Left ventricle myocardium inferior (tissue), 1 donor: ENCODE measurements around the gene DSG3. TPM values are rescaled to one million over a fixed set of nuclear protein-coding genes. Genes with fewer than 3 reads are reported as not detected.

Experiments
- DNase-seq: peaks from one replicate; pipeline ENCODE4 v3.0.0-alpha.2; 2020
- H3K27ac ChIP-seq: fragments of 200-600 bp; replicated peaks from 2 replicates; pipeline ENCODE4 v1.8.0; 2021
- H3K27me3 ChIP-seq: fragments of 200-600 bp; 2 replicates; pipeline ENCODE4 v1.8.0; 2021; ENCODE audit warnings: low read depth
- H3K36me3 ChIP-seq: fragments of 200-600 bp; 2 replicates; pipeline ENCODE4 v1.8.0; 2021
- H3K4me1 ChIP-seq: fragments of 200-600 bp; 2 replicates; pipeline ENCODE4 v1.8.0; 2021
- H3K4me3 ChIP-seq: fragments of 200-600 bp; 2 replicates; pipeline ENCODE4 v1.8.0; 2021; ENCODE audit warnings: mild to moderate bottlenecking, moderate library complexity
- H3K9me3 ChIP-seq: fragments of 200-600 bp; replicated peaks from 2 replicates; pipeline ENCODE4 v1.8.0; 2021
- intact Hi-C: fragments of 100-400 bp; cut with micrococcal nuclease; formaldehyde crosslinking; loops from one replicate; pipeline ENCODE4 v1.11.0; 2022
- total RNA-seq: library from RNA; stranded (reverse); fragmentation: NEBNext Ultra II Directional; extraction: Animal tissue kit (Norgen Biotek cat#: 25700); gene quantifications from one replicate; pipeline ENCODE4 v1.2.1, GENCODE V29; 2021
- TF ChIP-seq, protein P1 (sequence below): fragments of 200-600 bp; IDR thresholded peaks from 2 replicates; pipeline ENCODE4 v1.8.0; 2021; ENCODE audit warnings: antibody characterized with exemption, mild to moderate bottlenecking, borderline replicate concordance
- donor health status: DM: no; HTN: yes; CAD: no; lungs with severe emphysema.

Gene DSG3
- total RNA-seq, 1 donor from 2014 or later, result not detected

DNA sequence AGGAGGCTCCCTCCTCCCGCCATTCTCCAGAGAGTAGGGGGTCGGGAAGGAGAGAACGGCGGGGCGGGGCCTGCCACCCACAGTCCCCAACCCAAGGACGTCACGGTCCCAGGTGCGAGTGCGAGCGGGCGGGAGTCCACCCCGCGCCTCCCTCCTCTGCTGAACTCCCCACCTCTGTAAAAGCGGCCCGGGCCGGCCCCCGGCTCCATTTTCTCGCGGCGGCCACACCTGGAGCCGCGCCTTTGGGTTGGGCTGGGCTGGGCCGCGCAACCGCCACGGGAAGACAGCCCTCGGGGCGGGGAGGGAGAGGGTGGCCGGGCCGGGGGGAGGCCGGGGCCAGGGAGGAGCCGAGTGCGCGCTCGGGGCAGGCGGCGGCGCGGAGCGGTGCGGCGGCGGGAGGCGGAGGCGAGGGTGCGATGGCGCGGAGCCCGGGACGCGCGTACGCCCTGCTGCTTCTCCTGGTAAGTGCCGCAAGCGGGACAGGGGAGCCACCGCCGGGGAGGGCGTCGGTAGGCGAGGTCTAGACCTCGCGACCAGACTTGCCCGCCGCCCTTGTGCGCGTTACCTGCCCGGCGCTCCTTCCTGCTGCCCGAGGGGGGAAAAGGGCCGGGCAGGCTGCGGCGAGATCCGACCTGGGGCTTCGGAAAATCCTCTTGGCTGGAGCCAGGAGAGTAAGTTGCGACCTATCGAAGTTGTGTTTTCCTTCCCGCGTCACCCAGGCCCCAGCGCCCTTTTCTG lies 50.5 kb downstream of the DSG3 start, which contains the start of gene DSG2:
Gene DSG2, plus strand, starts transcription at position 342 of the 738 bp plus-strand sequence. Its CDS starts 75 bp downstream, at position 417.
- intact Hi-C loops, result no loop called here
- peak within 1 kb of the TSS; percentile 82 for H3K27ac ChIP-seq

DNA sequence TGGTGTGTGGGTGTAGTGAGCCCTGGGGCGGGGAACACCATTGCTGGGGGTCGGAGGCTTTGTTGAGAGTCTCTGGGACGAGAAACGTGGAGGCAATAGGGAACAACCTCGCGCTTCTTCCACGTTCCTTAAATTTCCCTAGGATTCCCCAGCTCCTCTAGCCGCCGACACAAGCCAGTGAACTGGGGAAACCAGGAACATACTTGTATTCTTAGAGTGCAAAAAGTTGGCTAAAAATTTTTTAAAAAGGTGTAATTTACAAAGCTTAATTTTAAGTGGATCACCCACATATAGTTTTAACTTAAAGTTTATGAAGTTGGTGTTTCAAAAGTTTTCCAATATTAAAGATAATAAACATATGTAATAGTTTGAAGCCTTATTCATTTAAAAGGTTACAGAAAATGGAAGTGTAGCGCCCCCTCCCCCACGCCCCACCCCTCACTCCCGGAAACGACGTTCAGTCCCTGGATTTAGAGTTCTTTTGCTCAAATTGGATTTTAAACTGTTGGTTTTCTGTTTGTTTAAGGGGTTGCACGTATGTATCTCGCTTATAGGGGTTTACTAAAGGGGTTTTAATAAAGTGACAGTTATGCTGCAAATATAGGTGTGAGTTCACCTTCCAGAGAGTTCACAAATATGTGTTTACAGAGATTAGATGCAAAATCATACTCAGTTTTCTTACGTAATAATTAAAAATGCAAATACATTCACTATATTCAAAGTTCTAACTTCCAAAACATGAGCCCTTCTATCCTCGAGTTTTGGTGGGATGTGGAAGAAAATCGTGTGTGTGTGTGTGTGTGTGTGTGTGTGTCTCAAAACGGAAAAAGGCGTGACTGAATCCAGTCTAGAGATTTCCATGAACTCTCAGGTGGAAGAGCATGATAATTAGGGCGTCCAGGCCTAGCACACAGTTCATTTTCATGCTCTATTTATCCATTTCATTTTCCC lies 51.3 kb downstream of the DSG3 start:
- peaks cover 30% of the 10 kb centered on the region for H3K4me1 ChIP-seq
- intact Hi-C loops, result no loop called here
- peaks cover 17% of the 10 kb centered on the region for H3K27me3 ChIP-seq
- H3K4me3 ChIP-seq, result peak overlapping the region; percentile 80
- no peaks in the 10 kb centered on the region for H3K9me3 ChIP-seq
- TF ChIP-seq, protein P1, sequence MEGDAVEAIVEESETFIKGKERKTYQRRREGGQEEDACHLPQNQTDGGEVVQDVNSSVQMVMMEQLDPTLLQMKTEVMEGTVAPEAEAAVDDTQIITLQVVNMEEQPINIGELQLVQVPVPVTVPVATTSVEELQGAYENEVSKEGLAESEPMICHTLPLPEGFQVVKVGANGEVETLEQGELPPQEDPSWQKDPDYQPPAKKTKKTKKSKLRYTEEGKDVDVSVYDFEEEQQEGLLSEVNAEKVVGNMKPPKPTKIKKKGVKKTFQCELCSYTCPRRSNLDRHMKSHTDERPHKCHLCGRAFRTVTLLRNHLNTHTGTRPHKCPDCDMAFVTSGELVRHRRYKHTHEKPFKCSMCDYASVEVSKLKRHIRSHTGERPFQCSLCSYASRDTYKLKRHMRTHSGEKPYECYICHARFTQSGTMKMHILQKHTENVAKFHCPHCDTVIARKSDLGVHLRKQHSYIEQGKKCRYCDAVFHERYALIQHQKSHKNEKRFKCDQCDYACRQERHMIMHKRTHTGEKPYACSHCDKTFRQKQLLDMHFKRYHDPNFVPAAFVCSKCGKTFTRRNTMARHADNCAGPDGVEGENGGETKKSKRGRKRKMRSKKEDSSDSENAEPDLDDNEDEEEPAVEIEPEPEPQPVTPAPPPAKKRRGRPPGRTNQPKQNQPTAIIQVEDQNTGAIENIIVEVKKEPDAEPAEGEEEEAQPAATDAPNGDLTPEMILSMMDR, result no peak
- H3K36me3 ChIP-seq, result no peaks in the 10 kb centered on the region
- peak overlapping the region; percentile 82 for H3K27ac ChIP-seq
- DNase-seq, result no peak

More for the DNA sequence above, 50.5 kb downstream of the DSG3 start, which contains the start of gene DSG2:
- TF ChIP-seq, protein P1, result peak; percentile 28
- peak within 1 kb of the TSS; percentile 80 for H3K4me3 ChIP-seq
- peaks cover 30% of the 10 kb centered on the region for H3K4me1 ChIP-seq
- H3K9me3 ChIP-seq, result no peaks in the 10 kb centered on the region
- H3K27me3 ChIP-seq, result peaks cover 17% of the 10 kb centered on the region
- no peaks in the 10 kb centered on the region for H3K36me3 ChIP-seq
- DNase-seq, result peak; percentile 76

DNA sequence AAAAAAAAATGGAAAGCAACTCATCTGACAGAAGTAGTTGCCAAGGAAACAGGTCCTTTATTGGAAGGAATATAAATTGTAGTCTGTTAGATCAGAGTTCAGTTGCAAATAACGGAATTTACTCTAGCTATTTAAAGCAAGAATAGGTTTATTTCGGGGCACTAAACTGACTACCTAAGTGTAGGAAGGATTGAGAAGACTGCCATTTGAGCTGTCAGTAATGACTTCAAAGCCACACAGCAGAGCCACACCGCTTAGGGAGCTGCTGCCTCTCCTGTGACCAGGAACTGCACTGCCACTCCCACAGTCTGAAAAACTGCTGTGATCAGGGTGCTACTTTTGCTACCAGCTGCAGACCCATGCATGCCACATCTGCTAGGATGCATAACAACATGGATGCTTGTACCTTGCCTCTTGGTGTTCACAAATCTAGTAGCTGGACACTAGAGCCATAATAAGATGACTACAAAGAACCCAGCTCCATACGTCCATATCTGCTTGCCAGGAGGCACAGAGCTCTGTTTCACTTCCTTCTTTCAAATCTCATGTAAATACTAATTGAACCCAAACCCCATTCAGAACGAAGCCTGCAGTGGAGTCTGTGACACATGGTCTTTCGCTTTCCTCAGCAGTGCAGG lies 52.6 kb downstream of the DSG3 start:
- Histone ChIP-seq H3K4me3 (no peak overlapping the region), H3K27ac (no peak overlapping the region), H3K4me1 (peaks cover 36% of the 10 kb centered on the region), H3K27me3 (peaks cover 17% of the 10 kb centered on the region), H3K9me3 (no peaks in the 10 kb centered on the region), H3K36me3 (no peaks in the 10 kb centered on the region)
- TF ChIP-seq, protein P1, result no peak
- intact Hi-C loops, result no loop called here
- no peak for DNase-seq

DNA sequence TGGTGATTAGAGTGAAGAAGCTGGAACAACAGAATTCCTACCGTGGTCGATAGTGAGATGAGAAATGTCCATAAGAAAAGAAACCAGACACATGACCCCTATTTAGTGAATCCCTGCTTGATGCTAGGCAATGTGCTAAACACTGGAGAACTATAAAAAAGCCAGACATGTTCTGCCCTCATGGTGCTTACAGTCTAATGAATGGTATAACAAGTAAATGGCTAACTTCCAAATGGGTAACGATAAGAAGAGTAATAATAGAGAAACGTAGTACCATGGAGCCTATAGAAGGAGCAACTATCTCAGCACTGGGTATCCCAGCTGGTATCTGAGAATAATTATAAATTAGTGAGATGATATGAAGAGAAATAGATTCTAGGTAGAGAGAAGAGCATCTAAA lies 55.5 kb downstream of the DSG3 start:
- H3K9me3 ChIP-seq, result no peaks in the 10 kb centered on the region
- H3K27ac ChIP-seq, result no peak overlapping the region
- H3K27me3 ChIP-seq, result peaks cover 10% of the 10 kb centered on the region
- no peak for DNase-seq
- intact Hi-C loops, result no loop called here
- peaks cover 32% of the 10 kb centered on the region for H3K4me1 ChIP-seq
- no peaks in the 10 kb centered on the region for H3K36me3 ChIP-seq
- no peak overlapping the region for H3K4me3 ChIP-seq
- TF ChIP-seq, protein P1, result no peak
